ENCODE data around the gene CACNG4.

DNA sequence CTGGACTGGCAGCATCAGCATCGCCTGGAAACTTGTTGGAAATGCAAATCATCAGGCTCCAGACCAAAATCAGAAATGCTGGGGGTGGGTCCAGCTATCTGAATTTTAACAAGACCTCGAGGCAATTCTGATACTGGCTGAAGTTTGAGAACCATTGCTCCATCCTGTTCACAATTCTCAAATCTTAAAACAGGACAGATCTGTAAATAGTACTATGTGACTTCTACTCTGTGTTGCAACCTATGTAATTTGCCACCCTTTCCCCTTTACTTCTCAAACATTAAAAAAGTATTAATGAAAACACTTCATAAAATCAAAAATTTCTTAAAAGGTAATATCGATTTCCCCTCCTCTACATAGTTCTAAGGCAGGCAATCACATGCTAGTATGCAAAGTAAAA lies 108.4 kb downstream of the CACNG4 start:
- TF ChIP-seq CTCF (IDR thresholded peaks at IDR 0.05) (no peak), EP300 (IDR thresholded peaks at IDR 0.05; ENCODE audit: low read depth) (no peak), POLR2A (IDR thresholded peaks at IDR 0.05) (no peak)
